Adrenal gland (tissue), 12 donors: ENCODE results near the gene CR1. TPM values are rescaled to one million over a fixed set of nuclear protein-coding genes. Genes with fewer than 3 reads are reported as not detected.

ENCODE experiments used
- DNase-seq, 7 donors: peaks; one replicate each; pipeline ENCODE4 v3.0.0-alpha.2; 2019 to 2020
- H3K27ac ChIP-seq, 5 donors: fragments of 200-600 bp; sonication (generic) in 4 of 5; 1 replicate in 3 of 5; 2 replicates in 2 of 5; pipeline versions ENCODE4 v1.5.1 to v1.8.0; 2016 to 2020; ENCODE audit warnings: mild to moderate bottlenecking in 1 of 5
- H3K27me3 ChIP-seq: fragments of 200-600 bp; 2 replicates; pipeline ENCODE4 v1.8.0; 2021
- H3K36me3 ChIP-seq, 2 donors: fragments of 200-600 bp; replicated peaks in 1 of 2; 1 replicate in 1 of 2; 2 replicates in 1 of 2; pipeline versions ENCODE4 v1.5.1 to v1.8.0; 2018 to 2022
- H3K4me1 ChIP-seq, 2 donors: fragments of 200-600 bp; replicated peaks in 1 of 2; 1 replicate in 1 of 2; 2 replicates in 1 of 2; pipeline versions ENCODE4 v1.5.1 to v1.8.0; 2018 to 2021
- H3K4me3 ChIP-seq, 4 donors: fragments of 200-600 bp; sonication (generic) in 3 of 4; one replicate each; pipeline ENCODE4 v1.5.1; 2016 to 2018
- H3K9me3 ChIP-seq, 3 donors: fragments of 200-600 bp; sonication (generic) in 1 of 3; replicated peaks in 1 of 3; 1 replicate in 2 of 3; 2 replicates in 1 of 3; pipeline versions ENCODE4 v1.5.1 to v1.8.0; 2016 to 2021
- CTCF ChIP-seq, 6 experiments: fragments of 450-650 bp in 4 of 6; fragments of 200-600 bp in 2 of 6; sonication (generic) in 1 of 6; IDR thresholded peaks; 1 replicate in 5 of 6; 2 replicates in 1 of 6; pipeline versions ENCODE4 v1.5.1 to v1.8.0; 2016 to 2021; ENCODE audit warnings: antibody characterized with exemption in 6 of 6, mild to moderate bottlenecking in 2 of 6, moderate library complexity in 1 of 6
- POLR2A ChIP-seq, 2 donors: fragments of 450-650 bp; IDR thresholded peaks; one replicate each; pipeline ENCODE4 v1.6.1; 2017; ENCODE audit warnings: antibody characterized with exemption in 2 of 2, mild to moderate bottlenecking in 2 of 2, moderate library complexity in 1 of 2
- WGBS, 4 donors: extraction: QIAGEN DNeasy Blood & Tissue Kit in 2 of 4; methylation state at CpG; one replicate each; pipeline versions ENCODE4 v1.1.5 to v1.1.7; 2013 to 2017; 5-methylcytosine and 5-hydroxymethylcytosine counted together
- intact Hi-C, 2 donors: fragments of 100-400 bp; cut with DNase I; formaldehyde crosslinking; loops; one replicate each; pipeline versions ENCODE4 v1.14.1 to v1.15.0; 2022 to 2023
- polyA plus RNA-seq, 3 donors: library from polyadenylated mRNA; stranded (reverse); fragments of 200-250 nt in 2 of 3; fragments of 350-450 nt in 1 of 3; fragmentation: Illumina TruSeq in 1 of 3; extraction: RNeasy Lipid Tissue Mini Kit (QIAGEN cat#74804) in 1 of 3; gene quantifications; one replicate each; pipeline ENCODE4 v1.2.3, GENCODE V29; 2013 to 2014
- total RNA-seq, 9 donors: library from RNA; depleted of rRNA in 4 of 9; stranded (reverse); fragments of >200 nt in 4 of 9; fragments of 120-200 nt in 1 of 9; fragmentation: NEBNext Ultra II Directional in 1 of 9; extraction: Animal tissue kit (Norgen Biotek cat#: 25700) in 1 of 9; gene quantifications; one replicate each; pipeline versions ENCODE4 v1.1.0 to v1.2.4, GENCODE V29; 2013 to 2023
- donor health status: healthy with polysubstance abuse.
- donor health status: Bipolar disorder and iron deficiency.
- donor health status: DM: yes; HTN: yes; CAD: no.
- donor health status: DM: no; HTN: no; CAD: no.
- donor health status: DM: no; HTN: no; CAD: no.
- donor health status: DM: yes; HTN: yes; CAD: no.

The CR1 gene
- total and polyA plus RNA-seq, 12 donors, result 0.30 to 35.5 (median 3.6) TPM

- Histone ChIP-seq H3K4me1 (peaks cover 0 to 4% of the 10 kb centered on the region in 2 donors), H3K9me3 (no peaks in the 10 kb centered on the region), H3K36me3 (no peaks in the 10 kb centered on the region), H3K4me3 (no peak overlapping the region), H3K27me3 (no peaks in the 10 kb centered on the region), H3K27ac (no peak overlapping the region)
- intact Hi-C loops, result no loop called here
- 80 to 86% (median 83%) methylated on average over 4 of the region's 4 CpGs for WGBS, 4 donors
- no peak for DNase-seq
- TF ChIP-seq POLR2A (IDR thresholded peaks at IDR 0.05) (no peak), CTCF (IDR thresholded peaks at IDR 0.05) (no peak)
These were observed 154.1 kb downstream of the CR1 start for GRCh38 chr1:207649865-207650580.

- intact Hi-C loops, result no loop called here
- H3K4me3 ChIP-seq, result no peak overlapping the region
- TF ChIP-seq CTCF (IDR thresholded peaks at IDR 0.05) (no peak), POLR2A (IDR thresholded peaks at IDR 0.05) (no peak)
- H3K9me3 ChIP-seq, result no peaks in the 10 kb centered on the region
- no peak for DNase-seq
- 93 to 98% (median 94%) methylated on average over 1 of the region's 1 CpG for WGBS, 4 donors
- H3K36me3 ChIP-seq, result no peaks in the 10 kb centered on the region
- H3K27me3 ChIP-seq, result no peaks in the 10 kb centered on the region
- H3K27ac ChIP-seq, result no peak overlapping the region
- no peaks in the 10 kb centered on the region for H3K4me1 ChIP-seq
These were observed 155.6 kb downstream of the CR1 start for GRCh38 chr1:207651583-207651982.

- TF ChIP-seq POLR2A (IDR thresholded peaks at IDR 0.05) (no peak), CTCF (IDR thresholded peaks at IDR 0.05) (peak in 5 of 6 experiments; percentile 8 to 43 (median 37))
- no peak for DNase-seq
- no peaks in the 10 kb centered on the region for H3K4me1 ChIP-seq
- H3K4me3 ChIP-seq, result no peak overlapping the region
- no peak overlapping the region for H3K27ac ChIP-seq
- H3K27me3 ChIP-seq, result no peaks in the 10 kb centered on the region
- intact Hi-C loops, result no loop called here
- 40 to 64% (median 45%) methylated on average over 2 of the region's 2 CpGs for WGBS, 4 donors
- no peaks in the 10 kb centered on the region for H3K36me3 ChIP-seq
- H3K9me3 ChIP-seq, result no peaks in the 10 kb centered on the region
These were observed 158.4 kb downstream of the CR1 start for GRCh38 chr1:207654320-207654719.

GRCh38 chr1:207658408-207658807 lies 162.5 kb downstream of the CR1 start:
- H3K4me1 ChIP-seq, result no peaks in the 10 kb centered on the region
- no peak overlapping the region for H3K27ac ChIP-seq
- 79 to 91% (median 83%) methylated on average over 5 to 7 of the region's 7 CpGs for WGBS, 4 donors
- no peak for DNase-seq
- no peaks in the 10 kb centered on the region for H3K9me3 ChIP-seq
- H3K27me3 ChIP-seq, result no peaks in the 10 kb centered on the region
- intact Hi-C loops, result no loop called here
- no peak overlapping the region for H3K4me3 ChIP-seq
- H3K36me3 ChIP-seq, result no peaks in the 10 kb centered on the region
- TF ChIP-seq POLR2A (IDR thresholded peaks at IDR 0.05), result no peak
- TF ChIP-seq CTCF (IDR thresholded peaks at IDR 0.05), result no peak
